ENCODE measurements around the gene FARS2.

The FARS2 gene

GRCh38 chr6:5498579-5498899 lies 237.2 kb downstream of the FARS2 start:
- H3K27ac ChIP-seq (ENCODE audit: low read depth, low read length, severe bottlenecking): no peak overlapping the region
- H3K36me3 ChIP-seq (ENCODE audit: control insufficient read depth, insufficient read depth, low read length): no peaks in the 10 kb centered on the region
- H3K9me3 ChIP-seq (ENCODE audit: control insufficient read depth, low read length): no peaks in the 10 kb centered on the region
- peaks cover 32% of the 10 kb centered on the region for H3K4me1 ChIP-seq (ENCODE audit: control insufficient read depth, insufficient read depth, low read length, poor library complexity, severe bottlenecking)
- no peak overlapping the region for H3K4me3 ChIP-seq (ENCODE audit: extremely low read depth, insufficient read depth, low read length, poor library complexity, severe bottlenecking)
- WGBS, 2 experiments (ENCODE audit: insufficient coverage in 2 of 2): 80% methylated on average over 1 of the region's 1 CpG; no CpG with 5 or more reads in 1 of the 2 experiments

DNA sequence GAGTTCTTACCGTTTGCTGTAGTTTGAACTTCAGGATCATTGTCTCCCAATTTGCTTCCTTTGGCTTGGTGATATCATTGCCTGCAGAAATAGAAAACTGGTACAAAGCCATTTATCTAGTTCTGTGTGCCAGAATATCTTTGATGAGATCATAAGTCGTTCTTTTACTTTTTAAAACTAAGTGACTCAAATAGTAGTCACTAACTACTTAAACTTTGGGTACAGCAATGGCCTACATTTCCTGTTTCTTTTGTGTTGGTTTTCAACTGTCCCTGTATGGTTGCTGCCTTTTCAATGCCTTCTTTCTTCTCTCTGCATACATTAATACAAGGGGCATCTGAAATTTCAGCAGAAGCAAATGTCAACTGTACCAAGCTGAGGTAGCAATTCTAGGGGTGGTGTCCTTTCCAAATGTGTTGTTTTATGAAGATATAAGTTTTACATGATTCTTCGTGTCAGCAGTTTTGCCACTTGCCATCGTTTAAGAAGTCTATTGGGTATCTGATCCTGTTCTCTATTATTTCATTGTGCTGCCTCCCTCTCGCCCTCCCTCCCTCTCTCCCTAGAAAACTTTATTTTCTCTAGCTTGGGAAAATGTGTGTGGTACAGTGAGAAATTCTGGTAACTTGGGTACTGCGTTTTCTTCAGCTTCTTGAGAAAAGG lies 238.5 kb downstream of the FARS2 start:
- Histone ChIP-seq H3K9me3 (ENCODE audit: control insufficient read depth, low read length) (no peaks in the 10 kb centered on the region), H3K4me3 (ENCODE audit: extremely low read depth, insufficient read depth, low read length, poor library complexity, severe bottlenecking) (no peak overlapping the region), H3K4me1 (ENCODE audit: control insufficient read depth, insufficient read depth, low read length, poor library complexity, severe bottlenecking) (peaks cover 32% of the 10 kb centered on the region), H3K36me3 (ENCODE audit: control insufficient read depth, insufficient read depth, low read length) (no peaks in the 10 kb centered on the region), H3K27ac (ENCODE audit: low read depth, low read length, severe bottlenecking) (peak overlapping the region; percentile 8)
- 83 to 86% methylated on average over 2 of the region's 6 CpGs for whole genome bisulfite sequencing, 2 experiments (ENCODE audit: insufficient coverage in 2 of 2)

GRCh38 chr6:5501837-5502236 lies 240.5 kb downstream of the FARS2 start:
- Histone ChIP-seq H3K27ac (ENCODE audit: low read depth, low read length, severe bottlenecking) (no peak overlapping the region), H3K4me1 (ENCODE audit: control insufficient read depth, insufficient read depth, low read length, poor library complexity, severe bottlenecking) (peaks cover 31% of the 10 kb centered on the region), H3K36me3 (ENCODE audit: control insufficient read depth, insufficient read depth, low read length) (no peaks in the 10 kb centered on the region), H3K9me3 (ENCODE audit: control insufficient read depth, low read length) (no peaks in the 10 kb centered on the region), H3K4me3 (ENCODE audit: extremely low read depth, insufficient read depth, low read length, poor library complexity, severe bottlenecking) (no peak overlapping the region)
- 87 to 96% methylated on average over 3 of the region's 3 CpGs for WGBS, 2 experiments (ENCODE audit: insufficient coverage in 2 of 2)

- H3K4me1 ChIP-seq (ENCODE audit: control insufficient read depth, insufficient read depth, low read length, poor library complexity, severe bottlenecking): peaks cover 16% of the 10 kb centered on the region
- H3K36me3 ChIP-seq (ENCODE audit: control insufficient read depth, insufficient read depth, low read length): no peaks in the 10 kb centered on the region
- no CpG with 5 or more reads among the region's 1 CpG for WGBS, 2 experiments (ENCODE audit: insufficient coverage in 2 of 2)
- no peaks in the 10 kb centered on the region for H3K9me3 ChIP-seq (ENCODE audit: control insufficient read depth, low read length)
- no peak overlapping the region for H3K4me3 ChIP-seq (ENCODE audit: extremely low read depth, insufficient read depth, low read length, poor library complexity, severe bottlenecking)
- no peak overlapping the region for H3K27ac ChIP-seq (ENCODE audit: low read depth, low read length, severe bottlenecking)
These were observed 242.8 kb downstream of the FARS2 start for GRCh38 chr6:5504078-5504477.

GRCh38 chr6:5506149-5506548 lies 244.8 kb downstream of the FARS2 start:
- Histone ChIP-seq H3K27ac (ENCODE audit: low read depth, low read length, severe bottlenecking) (no peak overlapping the region), H3K36me3 (ENCODE audit: control insufficient read depth, insufficient read depth, low read length) (no peaks in the 10 kb centered on the region), H3K4me3 (ENCODE audit: extremely low read depth, insufficient read depth, low read length, poor library complexity, severe bottlenecking) (no peak overlapping the region), H3K4me1 (ENCODE audit: control insufficient read depth, insufficient read depth, low read length, poor library complexity, severe bottlenecking) (no peaks in the 10 kb centered on the region), H3K9me3 (ENCODE audit: control insufficient read depth, low read length) (no peaks in the 10 kb centered on the region)
- WGBS, 2 experiments (ENCODE audit: insufficient coverage in 2 of 2): 81 to 85% methylated on average over 3 to 4 of the region's 4 CpGs

DNA sequence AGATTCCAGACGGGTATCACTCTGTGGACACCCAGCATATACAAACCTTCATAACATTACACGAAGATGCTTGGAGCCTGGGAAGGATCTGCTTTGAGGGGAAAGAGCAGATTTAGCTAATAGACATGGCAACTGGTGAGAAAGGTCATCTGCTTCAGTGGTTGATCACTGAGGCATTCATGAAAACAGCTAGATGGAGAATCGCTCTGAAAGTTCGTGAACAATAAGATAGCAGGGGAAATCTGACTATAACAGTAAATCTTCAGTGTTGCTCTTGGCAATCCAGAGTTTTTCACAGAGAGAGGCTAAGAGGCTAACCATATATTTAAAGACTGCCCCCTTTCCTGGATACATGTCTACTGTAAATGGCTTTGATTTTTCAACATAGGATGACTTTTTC lies 245.3 kb downstream of the FARS2 start:
- Histone ChIP-seq H3K9me3 (ENCODE audit: control insufficient read depth, low read length) (no peaks in the 10 kb centered on the region), H3K27ac (ENCODE audit: low read depth, low read length, severe bottlenecking) (no peak overlapping the region), H3K36me3 (ENCODE audit: control insufficient read depth, insufficient read depth, low read length) (no peaks in the 10 kb centered on the region), H3K4me3 (ENCODE audit: extremely low read depth, insufficient read depth, low read length, poor library complexity, severe bottlenecking) (no peak overlapping the region), H3K4me1 (ENCODE audit: control insufficient read depth, insufficient read depth, low read length, poor library complexity, severe bottlenecking) (no peaks in the 10 kb centered on the region)
- WGBS, 2 experiments (ENCODE audit: insufficient coverage in 2 of 2): 92 to 100% methylated on average over 2 to 3 of the region's 4 CpGs

DNA sequence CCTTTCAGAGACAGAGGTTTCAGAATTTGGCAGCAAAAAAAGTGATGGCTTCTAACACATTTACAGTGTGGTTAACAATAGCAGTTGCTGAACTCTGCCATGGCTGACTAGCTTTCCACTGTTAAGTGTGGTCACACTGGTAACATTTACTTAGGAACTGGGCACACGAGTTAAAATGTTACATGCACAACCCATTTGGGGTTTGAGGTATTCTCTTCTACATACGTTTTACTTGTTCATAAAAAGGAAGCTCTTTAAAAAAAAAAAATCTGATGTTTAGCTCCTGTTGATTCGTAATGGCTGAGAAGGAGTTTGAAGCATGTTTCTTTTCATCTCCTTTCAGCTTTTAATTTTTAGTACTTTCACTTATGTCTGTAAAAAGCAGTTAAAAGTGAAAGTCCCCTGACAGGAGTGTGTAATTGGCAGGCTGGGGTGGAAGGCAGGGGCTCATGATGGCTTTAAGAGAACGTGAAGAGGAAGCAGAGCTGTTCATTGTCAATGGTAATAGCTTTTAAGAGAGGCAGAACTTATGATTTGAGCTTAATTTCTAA lies 245.9 kb downstream of the FARS2 start:
- H3K4me1 ChIP-seq (ENCODE audit: control insufficient read depth, insufficient read depth, low read length, poor library complexity, severe bottlenecking): no peaks in the 10 kb centered on the region
- 88 to 90% methylated on average over 1 to 2 of the region's 4 CpGs for WGBS, 2 experiments (ENCODE audit: insufficient coverage in 2 of 2)
- no peaks in the 10 kb centered on the region for H3K9me3 ChIP-seq (ENCODE audit: control insufficient read depth, low read length)
- H3K27ac ChIP-seq (ENCODE audit: low read depth, low read length, severe bottlenecking): no peak overlapping the region
- H3K4me3 ChIP-seq (ENCODE audit: extremely low read depth, insufficient read depth, low read length, poor library complexity, severe bottlenecking): no peak overlapping the region
- no peaks in the 10 kb centered on the region for H3K36me3 ChIP-seq (ENCODE audit: control insufficient read depth, insufficient read depth, low read length)

GRCh38 chr6:5509106-5509505 lies 247.8 kb downstream of the FARS2 start:
- Histone ChIP-seq H3K9me3 (ENCODE audit: control insufficient read depth, low read length) (no peaks in the 10 kb centered on the region), H3K27ac (ENCODE audit: low read depth, low read length, severe bottlenecking) (no peak overlapping the region), H3K4me3 (ENCODE audit: extremely low read depth, insufficient read depth, low read length, poor library complexity, severe bottlenecking) (no peak overlapping the region), H3K36me3 (ENCODE audit: control insufficient read depth, insufficient read depth, low read length) (no peaks in the 10 kb centered on the region), H3K4me1 (ENCODE audit: control insufficient read depth, insufficient read depth, low read length, poor library complexity, severe bottlenecking) (no peaks in the 10 kb centered on the region)
- 90 to 93% methylated on average over 6 to 8 of the region's 8 CpGs for WGBS, 2 experiments (ENCODE audit: insufficient coverage in 2 of 2)

DNA sequence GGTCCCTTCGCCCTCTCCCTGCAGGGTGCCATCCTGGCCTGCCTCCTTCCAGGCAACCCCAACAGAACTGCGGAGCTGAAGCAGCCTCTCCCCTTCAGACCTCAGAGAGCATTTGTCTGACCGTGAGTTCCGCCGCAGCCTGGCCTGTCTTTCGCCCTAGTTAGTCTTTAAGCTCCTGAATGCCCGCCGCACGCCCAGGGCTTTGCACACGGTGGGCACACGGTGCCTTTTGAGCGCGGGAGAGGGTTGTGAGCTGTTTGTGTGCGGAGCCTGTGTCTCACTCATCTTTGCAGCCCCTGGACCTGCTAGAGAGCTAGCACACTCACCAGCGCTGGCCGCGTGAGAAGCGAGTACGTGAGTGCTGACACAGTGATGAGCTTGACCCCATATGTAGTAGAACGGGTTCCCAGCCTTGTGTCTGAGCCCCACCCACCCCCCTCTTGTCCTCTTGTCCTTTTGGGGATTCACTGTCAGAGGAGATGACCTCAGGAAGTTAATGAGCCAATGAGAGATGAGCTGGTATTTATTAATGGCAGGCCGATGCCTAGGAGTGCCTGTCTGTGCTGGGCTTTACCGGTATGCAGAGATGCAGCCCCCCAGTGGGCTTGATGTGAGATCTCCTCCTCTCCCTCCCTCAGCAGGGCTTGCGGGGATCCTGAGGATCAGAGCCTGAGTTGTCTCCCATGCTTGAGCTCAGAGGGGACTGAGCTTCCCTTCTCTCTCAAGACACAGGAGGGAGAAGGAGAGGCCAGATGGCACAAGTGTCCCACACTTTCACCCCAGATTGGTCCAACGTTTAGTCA lies 249.2 kb downstream of the FARS2 start:
- Histone ChIP-seq H3K36me3 (ENCODE audit: control insufficient read depth, insufficient read depth, low read length) (no peaks in the 10 kb centered on the region), H3K4me1 (ENCODE audit: control insufficient read depth, insufficient read depth, low read length, poor library complexity, severe bottlenecking) (no peaks in the 10 kb centered on the region), H3K27ac (ENCODE audit: low read depth, low read length, severe bottlenecking) (no peak overlapping the region), H3K9me3 (ENCODE audit: control insufficient read depth, low read length) (no peaks in the 10 kb centered on the region), H3K4me3 (ENCODE audit: extremely low read depth, insufficient read depth, low read length, poor library complexity, severe bottlenecking) (no peak overlapping the region)
- 84 to 86% methylated on average over 18 to 21 of the region's 24 CpGs for WGBS, 2 experiments (ENCODE audit: insufficient coverage in 2 of 2)

DNA sequence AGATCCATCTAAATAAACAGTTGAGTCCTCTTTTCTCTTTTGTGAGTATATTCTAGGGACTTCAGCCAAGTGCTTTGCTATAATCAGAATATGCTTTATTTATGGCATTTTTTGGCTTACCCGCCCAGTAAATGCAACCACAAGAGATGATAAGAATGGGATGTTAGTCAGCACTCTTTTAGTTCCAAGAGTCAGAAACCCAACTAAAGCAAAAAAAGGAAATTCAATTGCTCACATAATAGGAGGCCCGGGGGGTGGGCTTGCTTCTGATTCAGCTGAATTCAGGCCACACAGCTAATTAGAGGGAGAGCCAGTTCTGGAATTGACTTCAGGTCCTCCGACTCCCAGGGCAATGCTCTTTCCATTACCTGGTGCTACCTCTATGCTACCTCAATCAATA lies 250.6 kb downstream of the FARS2 start:
- no peaks in the 10 kb centered on the region for H3K9me3 ChIP-seq (ENCODE audit: control insufficient read depth, low read length)
- no peaks in the 10 kb centered on the region for H3K36me3 ChIP-seq (ENCODE audit: control insufficient read depth, insufficient read depth, low read length)
- no peaks in the 10 kb centered on the region for H3K4me1 ChIP-seq (ENCODE audit: control insufficient read depth, insufficient read depth, low read length, poor library complexity, severe bottlenecking)
- H3K4me3 ChIP-seq (ENCODE audit: extremely low read depth, insufficient read depth, low read length, poor library complexity, severe bottlenecking): no peak overlapping the region
- 83 to 100% methylated on average over 1 of the region's 3 CpGs for WGBS, 2 experiments (ENCODE audit: insufficient coverage in 2 of 2)
- H3K27ac ChIP-seq (ENCODE audit: low read depth, low read length, severe bottlenecking): no peak overlapping the region

DNA sequence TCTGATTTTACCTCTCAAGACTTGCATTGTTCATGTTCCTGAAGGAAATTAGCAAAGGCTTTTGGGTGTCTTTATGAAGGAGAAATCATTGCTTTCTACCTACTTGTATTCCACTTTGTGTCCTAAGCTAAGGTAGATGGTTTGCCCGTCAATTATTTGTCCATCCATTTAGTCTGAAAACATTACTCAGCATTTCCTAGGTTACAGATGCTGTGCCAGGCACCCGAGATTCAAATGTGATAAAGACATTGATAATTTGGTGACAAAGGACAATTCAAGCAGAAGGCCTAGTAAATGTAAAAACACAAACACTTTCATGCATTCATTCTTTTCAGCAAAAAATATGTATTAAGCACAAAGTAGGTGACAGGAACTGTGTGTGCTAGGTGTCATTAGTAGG lies 251.1 kb downstream of the FARS2 start:
- Histone ChIP-seq H3K36me3 (ENCODE audit: control insufficient read depth, insufficient read depth, low read length) (no peaks in the 10 kb centered on the region), H3K9me3 (ENCODE audit: control insufficient read depth, low read length) (no peaks in the 10 kb centered on the region), H3K4me1 (ENCODE audit: control insufficient read depth, insufficient read depth, low read length, poor library complexity, severe bottlenecking) (no peaks in the 10 kb centered on the region), H3K4me3 (ENCODE audit: extremely low read depth, insufficient read depth, low read length, poor library complexity, severe bottlenecking) (no peak overlapping the region), H3K27ac (ENCODE audit: low read depth, low read length, severe bottlenecking) (no peak overlapping the region)
- no CpG with 5 or more reads among the region's 2 CpGs for WGBS, 2 experiments (ENCODE audit: insufficient coverage in 2 of 2)

Data from mesodermal cell (in vitro differentiated cells).